Liver (tissue), 2 donors: ENCODE data around the gene IRX6.

Source experiments
- TF ChIP-seq, protein P1 (sequence below): IDR thresholded peaks from 2 replicates; pipeline ENCODE4 v1.6.1; 2016; ENCODE audit warnings: antibody characterized with exemption, mild to moderate bottlenecking
- TF ChIP-seq, protein P2 (sequence below): fragments of 150-350 bp; IDR thresholded peaks from 2 replicates; pipeline ENCODE4 v1.5.1; 2017; ENCODE audit warnings: improper control_type of control experiment, low read depth, low read length; ENCODE audit not compliant: missing input control
- TF ChIP-seq, protein P3 (sequence below): IDR thresholded peaks from 2 replicates; pipeline ENCODE4 v1.6.1; 2016; ENCODE audit warnings: antibody characterized with exemption
- donor health status: healthy.

DNA sequence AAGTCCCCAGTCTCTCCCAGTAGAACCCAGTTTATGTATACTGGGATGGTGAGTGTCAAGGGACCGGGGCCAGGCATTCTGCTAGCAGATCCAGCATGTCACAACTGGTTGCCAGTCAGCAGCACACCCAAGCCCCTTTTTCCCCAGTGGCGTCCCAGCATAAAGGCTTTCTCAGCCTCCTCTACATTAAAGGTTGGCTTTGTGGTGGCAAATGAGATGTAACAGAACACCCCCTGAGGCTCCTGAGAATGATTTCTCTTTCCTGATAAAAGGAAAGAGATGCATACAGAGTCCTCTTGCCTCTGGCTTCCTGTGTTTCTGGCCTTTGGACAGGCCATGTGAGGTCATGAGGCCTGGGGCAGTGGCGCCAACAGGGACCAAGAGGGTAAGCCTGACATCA lies 27.9 kb downstream of the IRX6 start:
- TF ChIP-seq, protein P1, sequence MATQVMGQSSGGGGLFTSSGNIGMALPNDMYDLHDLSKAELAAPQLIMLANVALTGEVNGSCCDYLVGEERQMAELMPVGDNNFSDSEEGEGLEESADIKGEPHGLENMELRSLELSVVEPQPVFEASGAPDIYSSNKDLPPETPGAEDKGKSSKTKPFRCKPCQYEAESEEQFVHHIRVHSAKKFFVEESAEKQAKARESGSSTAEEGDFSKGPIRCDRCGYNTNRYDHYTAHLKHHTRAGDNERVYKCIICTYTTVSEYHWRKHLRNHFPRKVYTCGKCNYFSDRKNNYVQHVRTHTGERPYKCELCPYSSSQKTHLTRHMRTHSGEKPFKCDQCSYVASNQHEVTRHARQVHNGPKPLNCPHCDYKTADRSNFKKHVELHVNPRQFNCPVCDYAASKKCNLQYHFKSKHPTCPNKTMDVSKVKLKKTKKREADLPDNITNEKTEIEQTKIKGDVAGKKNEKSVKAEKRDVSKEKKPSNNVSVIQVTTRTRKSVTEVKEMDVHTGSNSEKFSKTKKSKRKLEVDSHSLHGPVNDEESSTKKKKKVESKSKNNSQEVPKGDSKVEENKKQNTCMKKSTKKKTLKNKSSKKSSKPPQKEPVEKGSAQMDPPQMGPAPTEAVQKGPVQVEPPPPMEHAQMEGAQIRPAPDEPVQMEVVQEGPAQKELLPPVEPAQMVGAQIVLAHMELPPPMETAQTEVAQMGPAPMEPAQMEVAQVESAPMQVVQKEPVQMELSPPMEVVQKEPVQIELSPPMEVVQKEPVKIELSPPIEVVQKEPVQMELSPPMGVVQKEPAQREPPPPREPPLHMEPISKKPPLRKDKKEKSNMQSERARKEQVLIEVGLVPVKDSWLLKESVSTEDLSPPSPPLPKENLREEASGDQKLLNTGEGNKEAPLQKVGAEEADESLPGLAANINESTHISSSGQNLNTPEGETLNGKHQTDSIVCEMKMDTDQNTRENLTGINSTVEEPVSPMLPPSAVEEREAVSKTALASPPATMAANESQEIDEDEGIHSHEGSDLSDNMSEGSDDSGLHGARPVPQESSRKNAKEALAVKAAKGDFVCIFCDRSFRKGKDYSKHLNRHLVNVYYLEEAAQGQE, result no peak
- TF ChIP-seq, protein P2, sequence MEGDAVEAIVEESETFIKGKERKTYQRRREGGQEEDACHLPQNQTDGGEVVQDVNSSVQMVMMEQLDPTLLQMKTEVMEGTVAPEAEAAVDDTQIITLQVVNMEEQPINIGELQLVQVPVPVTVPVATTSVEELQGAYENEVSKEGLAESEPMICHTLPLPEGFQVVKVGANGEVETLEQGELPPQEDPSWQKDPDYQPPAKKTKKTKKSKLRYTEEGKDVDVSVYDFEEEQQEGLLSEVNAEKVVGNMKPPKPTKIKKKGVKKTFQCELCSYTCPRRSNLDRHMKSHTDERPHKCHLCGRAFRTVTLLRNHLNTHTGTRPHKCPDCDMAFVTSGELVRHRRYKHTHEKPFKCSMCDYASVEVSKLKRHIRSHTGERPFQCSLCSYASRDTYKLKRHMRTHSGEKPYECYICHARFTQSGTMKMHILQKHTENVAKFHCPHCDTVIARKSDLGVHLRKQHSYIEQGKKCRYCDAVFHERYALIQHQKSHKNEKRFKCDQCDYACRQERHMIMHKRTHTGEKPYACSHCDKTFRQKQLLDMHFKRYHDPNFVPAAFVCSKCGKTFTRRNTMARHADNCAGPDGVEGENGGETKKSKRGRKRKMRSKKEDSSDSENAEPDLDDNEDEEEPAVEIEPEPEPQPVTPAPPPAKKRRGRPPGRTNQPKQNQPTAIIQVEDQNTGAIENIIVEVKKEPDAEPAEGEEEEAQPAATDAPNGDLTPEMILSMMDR, result no peak
- TF ChIP-seq, protein P3, sequence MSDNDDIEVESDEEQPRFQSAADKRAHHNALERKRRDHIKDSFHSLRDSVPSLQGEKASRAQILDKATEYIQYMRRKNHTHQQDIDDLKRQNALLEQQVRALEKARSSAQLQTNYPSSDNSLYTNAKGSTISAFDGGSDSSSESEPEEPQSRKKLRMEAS, result no peak
